GM23338 (cell line): ENCODE data around the gene CLDN17. TPM values are rescaled to one million over a fixed set of nuclear protein-coding genes. Genes with fewer than 3 reads are reported as not detected.

ENCODE experiments used
- ATAC-seq: fragments of 200-7000 bp; cut with Tn5 transposase; 3 replicates; pipeline ENCODE4 v1.9.1; 2020
- DNase-seq: peaks from one replicate; pipeline ENCODE4 v3.0.0-alpha.2; 2015; ENCODE audit warnings: low spot score
- H2AFZ ChIP-seq: fragments of 200-600 bp; sonication (generic); 2 replicates; pipeline ENCODE4 v1.8.0; 2016; ENCODE audit warnings: antibody characterized with exemption, mild to moderate bottlenecking, moderate library complexity
- H3F3A ChIP-seq: fragments of 200-600 bp; sonication (generic); replicated peaks from 2 replicates; pipeline ENCODE4 v1.8.0; 2017; ENCODE audit warnings: antibody characterized with exemption, mixed run types, low read depth
- H3K27ac ChIP-seq: fragments of 200-600 bp; sonication (generic); 2 replicates; pipeline ENCODE4 v1.6.1; 2016; ENCODE audit warnings: low read depth
- H3K27me3 ChIP-seq: fragments of 200-600 bp; sonication (generic); 2 replicates; pipeline ENCODE4 v1.8.0; 2016; ENCODE audit warnings: mild to moderate bottlenecking, mixed run types, moderate library complexity; ENCODE audit not compliant: insufficient read depth
- H3K36me3 ChIP-seq: fragments of 200-600 bp; sonication (generic); 2 replicates; pipeline ENCODE4 v1.8.0; 2016; ENCODE audit warnings: mild to moderate bottlenecking; ENCODE audit not compliant: insufficient read depth
- H3K4me1 ChIP-seq: fragments of 200-600 bp; sonication (generic); 2 replicates; pipeline ENCODE4 v1.8.0; 2016; ENCODE audit warnings: mild to moderate bottlenecking, moderate library complexity; ENCODE audit not compliant: insufficient read depth
- H3K4me2 ChIP-seq: fragments of 200-600 bp; sonication (generic); 2 replicates; pipeline ENCODE4 v1.7.1; 2017; ENCODE audit warnings: mixed run types
- H3K4me3 ChIP-seq: fragments of 200-600 bp; sonication (generic); 2 replicates; pipeline ENCODE4 v1.6.1; 2016; ENCODE audit warnings: mixed run types
- H3K79me2 ChIP-seq: fragments of 200-600 bp; sonication (generic); replicated peaks from 2 replicates; pipeline ENCODE4 v1.8.0; 2017; ENCODE audit warnings: mild to moderate bottlenecking; ENCODE audit not compliant: insufficient read depth
- H3K9me2 ChIP-seq: fragments of 200-600 bp; sonication (generic); 2 replicates; pipeline ENCODE4 v1.8.0; 2017; ENCODE audit not compliant: insufficient read depth
- H4K20me1 ChIP-seq: fragments of 200-600 bp; sonication (generic); replicated peaks from 2 replicates; pipeline ENCODE4 v1.8.0; 2017; ENCODE audit warnings: mild to moderate bottlenecking; ENCODE audit not compliant: insufficient read depth
- H3K27ac Mint-ChIP-seq: 2 replicates; pipeline ENCODE4 v1.8.0; 2020; ENCODE audit warnings: inconsistent platforms, mild to moderate bottlenecking, moderate library complexity, mixed read lengths
- H3K27me3 Mint-ChIP-seq: 3 replicates; pipeline ENCODE4 v1.8.0; 2022; ENCODE audit warnings: low read depth, mild to moderate bottlenecking, moderate library complexity, mixed read lengths, inconsistent platforms; ENCODE audit not compliant: insufficient read depth, poor library complexity
- H3K36me3 Mint-ChIP-seq: 3 replicates; pipeline ENCODE4 v1.8.0; 2021; ENCODE audit warnings: low read depth, mild to moderate bottlenecking, inconsistent platforms, moderate library complexity, mixed read lengths
- H3K4me1 Mint-ChIP-seq: 3 replicates; pipeline ENCODE4 v1.8.0; 2020; ENCODE audit warnings: mild to moderate bottlenecking, inconsistent platforms, mixed read lengths
- H3K4me3 Mint-ChIP-seq: 3 replicates; pipeline ENCODE4 v1.8.0; 2021; ENCODE audit warnings: moderate library complexity, mild to moderate bottlenecking, inconsistent platforms, mixed read lengths
- H3K9me3 Mint-ChIP-seq: 3 replicates; pipeline ENCODE4 v1.8.0; 2020; ENCODE audit warnings: moderate library complexity, mild to moderate bottlenecking, inconsistent platforms, mixed read lengths
- CREB1 ChIP-seq: fragments of 250-450 bp; sonication (Bioruptor Pico); IDR thresholded peaks from 2 replicates; pipeline ENCODE4 v1.5.0; 2020; ENCODE audit warnings: low read depth, mild to moderate bottlenecking, moderate library complexity
- CTCF ChIP-seq, 2 experiments: fragments of 200-600 bp in 1 of 2; sonication (generic) in 1 of 2; conservative IDR thresholded peaks; 2 replicates each; pipeline versions ENCODE4 v1.5.1 to v1.6.1; 2016 to 2017; ENCODE audit warnings: antibody characterized with exemption in 2 of 2, low read depth in 2 of 2, mild to moderate bottlenecking in 2 of 2, moderate library complexity in 1 of 2
- ETS1 ChIP-seq: IDR thresholded peaks from 2 replicates; pipeline ENCODE4 v1.6.1; 2016; ENCODE audit warnings: antibody characterized with exemption
- JUNB ChIP-seq: IDR thresholded peaks from one replicate; pipeline ENCODE4 v1.6.1; 2016; ENCODE audit warnings: antibody characterized with exemption; ENCODE audit not compliant: unreplicated experiment
- NANOG ChIP-seq: IDR thresholded peaks from 2 replicates; pipeline ENCODE4 v1.6.1; 2016; ENCODE audit warnings: antibody characterized with exemption, borderline replicate concordance
- POLR2AphosphoS5 ChIP-seq: IDR thresholded peaks from 2 replicates; pipeline ENCODE4 v1.6.1; 2016; ENCODE audit warnings: antibody characterized with exemption, low read depth
- REST ChIP-seq: IDR thresholded peaks from one replicate; pipeline ENCODE4 v1.6.1; 2018; ENCODE audit warnings: antibody characterized with exemption; ENCODE audit not compliant: unreplicated experiment
- ZNF114 ChIP-seq: fragments of 250-450 bp; sonication (Bioruptor Pico); IDR thresholded peaks from 2 replicates; pipeline ENCODE4 v1.5.0; 2020; ENCODE audit warnings: mild to moderate bottlenecking, moderate library complexity
- ZNF331 ChIP-seq: fragments of 250-450 bp; sonication (Bioruptor Pico); IDR thresholded peaks from 2 replicates; pipeline ENCODE4 v1.5.0; 2020; ENCODE audit warnings: low read depth, mild to moderate bottlenecking, moderate library complexity
- ZNF462 ChIP-seq: fragments of 250-450 bp; sonication (Bioruptor Pico); IDR thresholded peaks from 2 replicates; pipeline ENCODE4 v1.5.0; 2020; ENCODE audit warnings: mild to moderate bottlenecking, moderate library complexity
- polyA plus RNA-seq: library from polyadenylated mRNA; unstranded; fragments of >200 nt; fragmentation: Nextera tagmentation; extraction: Ambion mirVana; gene quantifications from 2 replicates; pipeline ENCODE4 v1.2.1, GENCODE V29; 2016
- total RNA-seq: library from RNA; depleted of rRNA; stranded (reverse); fragments of >200 nt; shearing (Covaris generic); gene quantifications from 2 replicates; pipeline ENCODE4 v1.2.3, GENCODE V29; 2014

The CLDN17 gene
- total and polyA plus RNA-seq, 2 experiments from 2014 or later: not detected

GRCh38 chr21:30117631-30118030, 49.0 kb downstream of the CLDN17 start:
- H3F3A ChIP-seq: no peaks in the 10 kb centered on the region
- H3K27ac Mint-ChIP-seq: no peak overlapping the region
- no peaks in the 10 kb centered on the region for H4K20me1 ChIP-seq
- DNase-seq (no peak), ATAC-seq (no peak)
- H3K4me2 ChIP-seq: no peak overlapping the region
- H3K4me1 ChIP-seq: no peaks in the 10 kb centered on the region
- H3K9me2 ChIP-seq: no peaks in the 10 kb centered on the region
- H3K27me3 ChIP-seq: no peaks in the 10 kb centered on the region
- no peaks in the 10 kb centered on the region for H3K36me3 Mint-ChIP-seq
- no peak overlapping the region for H3K4me3 Mint-ChIP-seq
- no peaks in the 10 kb centered on the region for H3K36me3 ChIP-seq
- TF ChIP-seq ZNF114 (CRISPR knock-in tag): no peak
- H3K27ac ChIP-seq: no peak overlapping the region
- H3K27me3 Mint-ChIP-seq: no peaks in the 10 kb centered on the region
- no peak overlapping the region for H3K4me3 ChIP-seq
- H3K4me1 Mint-ChIP-seq: no peaks in the 10 kb centered on the region
- no peaks in the 10 kb centered on the region for H3K9me3 Mint-ChIP-seq
- H2AFZ ChIP-seq: no peak overlapping the region
- no peaks in the 10 kb centered on the region for H3K79me2 ChIP-seq

- no peak for ATAC-seq
- no peaks in the 10 kb centered on the region for H3K36me3 ChIP-seq
- H3K27me3 ChIP-seq: no peaks in the 10 kb centered on the region
- H3K36me3 Mint-ChIP-seq: no peaks in the 10 kb centered on the region
- no peak overlapping the region for H3K27ac ChIP-seq
- H3K79me2 ChIP-seq: no peaks in the 10 kb centered on the region
- no peaks in the 10 kb centered on the region for H3K9me2 ChIP-seq
- no peak for DNase-seq
- H3F3A ChIP-seq: no peaks in the 10 kb centered on the region
- H3K4me3 ChIP-seq: no peak overlapping the region
- no peaks in the 10 kb centered on the region for H4K20me1 ChIP-seq
- H3K27ac Mint-ChIP-seq: no peak overlapping the region
- H3K4me1 Mint-ChIP-seq: no peaks in the 10 kb centered on the region
- no peak overlapping the region for H3K4me2 ChIP-seq
- no peak overlapping the region for H3K4me3 Mint-ChIP-seq
- H3K9me3 Mint-ChIP-seq: no peaks in the 10 kb centered on the region
- H3K4me1 ChIP-seq: no peaks in the 10 kb centered on the region
- H2AFZ ChIP-seq: no peak overlapping the region
- no peaks in the 10 kb centered on the region for H3K27me3 Mint-ChIP-seq
- TF ChIP-seq ZNF462 (CRISPR knock-in tag): no peak
- no peak for TF ChIP-seq CREB1 (CRISPR knock-in tag)
- no peak for TF ChIP-seq ZNF114 (CRISPR knock-in tag)
- no peak for TF ChIP-seq ZNF331
- no peak for TF ChIP-seq NANOG
- TF ChIP-seq REST: no peak
- TF ChIP-seq JUNB: no peak
- TF ChIP-seq CTCF (conservative IDR thresholded peaks at IDR 0.05; ENCODE audit: low read depth in 2 of 2): no peak
- no peak for TF ChIP-seq ETS1
- no peak for TF ChIP-seq POLR2AphosphoS5
Measured at GRCh38 chr21:30116479-30116878, 50.1 kb downstream of the CLDN17 start.
